NCI-H2196 (cell line): ENCODE measurements around the gene RNF125.
A peak's percentile ranks its signal among the peaks of the same experiment; 100 is the strongest.
"Not testable (repeated sequence)": the region's sequence is repeated elsewhere in the genome, so short reads cannot be mapped to it uniquely, and the experiment has no call there.

Experiments used
- DNase-seq: peaks from one replicate; lab custom pipeline; 2025; ENCODE audit not compliant: unreplicated experiment; lab: John Stamatoyannopoulos, UW

The RNF125 gene

DNA sequence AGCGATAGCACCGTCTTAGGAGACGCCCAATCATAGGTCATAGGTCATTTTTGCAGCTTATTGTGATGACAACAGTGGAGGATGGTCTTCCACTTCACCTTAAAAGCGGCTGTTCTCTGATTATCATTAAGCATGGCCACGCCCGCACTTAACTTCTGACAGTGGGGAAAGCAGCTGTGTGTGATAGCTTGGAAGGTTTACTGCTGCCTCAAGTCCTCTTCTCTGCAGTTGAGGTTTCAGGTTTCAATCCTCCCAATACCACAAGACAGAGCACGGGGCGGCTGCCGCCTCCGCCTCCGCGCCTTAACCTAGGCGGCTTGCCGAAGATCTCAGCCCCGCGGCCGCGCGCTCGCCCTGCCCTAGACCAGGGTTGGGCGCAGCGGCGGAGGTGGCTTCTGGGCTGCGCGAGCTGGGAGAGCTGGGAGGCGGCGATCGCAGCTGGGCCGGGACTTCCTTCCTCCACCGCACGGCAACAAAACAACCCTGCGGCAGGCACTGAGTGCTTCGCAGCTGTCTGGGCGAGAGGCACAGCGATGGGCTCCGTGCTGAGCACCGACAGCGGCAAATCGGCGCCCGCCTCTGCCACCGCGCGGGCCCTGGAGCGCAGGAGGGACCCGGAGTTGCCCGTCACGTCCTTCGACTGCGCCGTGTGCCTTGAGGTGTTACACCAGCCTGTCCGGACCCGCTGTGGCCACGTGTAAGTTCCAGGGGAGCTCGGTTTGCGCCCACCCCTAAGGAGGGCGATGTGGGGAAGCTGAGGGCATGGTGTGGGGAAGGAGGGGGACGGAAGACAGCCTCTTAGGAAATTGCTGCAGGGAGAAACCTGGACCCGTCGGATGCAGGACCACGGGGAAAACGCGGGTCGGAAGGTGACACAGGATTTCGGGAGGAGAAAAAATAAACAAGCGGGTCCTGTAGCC lies at the start of gene RNF125:
Gene RNF125, plus strand, starts transcription at position 495 of the 920 bp plus-strand sequence. Its CDS starts 39 bp downstream, at position 534.
- peak; percentile 51 for DNase-seq

DNA sequence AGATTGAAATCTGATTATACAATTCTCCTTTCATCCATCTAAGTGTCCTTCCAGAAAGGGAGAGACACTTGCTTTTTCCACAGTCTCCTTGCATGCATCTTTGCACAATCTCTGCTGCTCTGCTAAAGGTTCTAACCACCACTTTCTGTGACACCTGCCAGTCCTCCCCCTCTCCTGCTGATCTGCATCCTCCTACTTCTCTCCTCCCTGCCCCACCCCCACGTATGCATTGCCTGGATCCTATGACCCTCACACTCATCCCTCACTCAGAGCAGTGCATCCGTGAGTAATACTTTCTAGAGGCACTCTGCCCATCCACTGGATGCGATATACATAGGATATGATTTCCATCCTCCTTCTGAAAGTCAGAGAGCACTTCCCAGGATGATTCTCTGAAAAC lies 48.0 kb upstream of the RNF125 start:
- DNase-seq = no peak

DNA sequence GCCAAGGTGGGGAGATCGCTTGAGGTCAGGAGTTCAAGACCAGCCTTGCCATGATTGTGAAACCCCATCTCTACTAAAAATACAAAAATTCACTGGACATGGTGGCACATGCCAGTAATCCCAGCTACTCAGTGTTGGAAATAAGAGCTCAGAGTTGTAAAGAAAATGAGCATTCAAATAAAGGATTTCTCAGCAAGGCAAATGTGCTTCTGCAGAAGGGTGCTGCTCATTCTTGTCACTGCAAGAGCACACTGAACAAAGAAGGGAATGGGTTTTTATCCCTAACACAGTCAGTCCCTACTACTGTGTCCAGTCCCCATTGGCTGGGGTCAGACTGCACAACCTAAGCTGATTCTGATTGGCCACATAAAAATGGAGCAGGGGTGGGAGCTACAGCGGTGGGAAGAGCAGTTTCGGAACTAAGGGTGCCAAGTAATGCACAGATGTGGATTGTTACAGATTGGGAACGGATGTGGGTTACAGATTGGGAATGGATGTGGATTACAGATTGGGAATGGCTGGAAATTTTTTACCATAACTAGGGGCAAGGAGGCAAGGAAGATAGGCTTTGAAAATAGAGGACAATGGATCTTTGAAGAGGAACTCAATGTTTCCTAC lies 44.6 kb upstream of the RNF125 start:
- DNase-seq = no peak

DNA sequence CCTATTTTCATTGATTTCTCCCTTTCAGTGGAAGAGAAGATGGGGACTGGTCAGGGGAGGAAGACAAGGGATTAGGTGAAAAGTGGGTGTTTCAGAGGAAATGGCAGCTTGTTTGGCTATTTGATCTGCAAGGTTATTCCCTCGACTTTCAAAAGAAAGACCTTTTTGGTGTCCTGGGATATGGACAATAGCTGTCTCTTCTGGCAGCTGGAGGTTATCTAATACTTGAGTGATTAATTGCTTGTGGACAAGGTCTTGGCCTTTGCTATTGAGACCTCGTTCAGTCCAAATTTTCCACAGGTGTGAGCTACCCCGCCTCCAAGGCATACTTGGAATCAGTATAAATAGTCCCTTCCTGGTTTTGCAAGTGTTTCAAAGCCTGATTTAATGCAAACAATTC lies 42.4 kb upstream of the RNF125 start:
- no peak for DNase-seq

DNA sequence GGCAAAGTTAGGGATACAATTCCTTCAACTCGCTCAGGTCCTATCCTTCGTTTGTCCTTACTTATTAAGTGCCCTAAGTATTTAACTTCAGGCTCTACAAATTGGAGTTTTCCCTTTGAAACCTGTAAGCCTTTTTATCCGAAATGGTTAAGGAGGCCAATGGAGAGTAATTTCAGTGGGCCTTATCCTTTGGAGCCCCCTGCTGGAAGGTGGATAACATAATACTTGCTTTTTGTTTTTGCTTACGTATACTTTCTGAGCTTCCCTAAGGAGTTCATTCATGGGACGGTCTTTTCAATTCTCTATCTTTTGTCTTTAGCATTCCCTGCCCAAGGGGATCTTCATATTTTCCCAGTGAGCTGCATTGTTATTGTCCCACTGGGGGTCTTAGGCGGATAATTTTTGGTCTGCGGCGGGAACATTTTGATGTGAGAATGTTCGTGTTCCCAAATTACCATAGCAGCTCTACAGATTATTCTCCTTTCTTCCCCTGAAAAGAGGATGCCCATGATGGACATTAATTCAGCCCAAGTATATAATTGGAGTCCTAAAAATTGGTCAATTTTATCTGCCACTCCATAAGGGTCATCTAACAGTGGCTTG lies 41.3 kb upstream of the RNF125 start:
- DNase-seq = no peak

DNA sequence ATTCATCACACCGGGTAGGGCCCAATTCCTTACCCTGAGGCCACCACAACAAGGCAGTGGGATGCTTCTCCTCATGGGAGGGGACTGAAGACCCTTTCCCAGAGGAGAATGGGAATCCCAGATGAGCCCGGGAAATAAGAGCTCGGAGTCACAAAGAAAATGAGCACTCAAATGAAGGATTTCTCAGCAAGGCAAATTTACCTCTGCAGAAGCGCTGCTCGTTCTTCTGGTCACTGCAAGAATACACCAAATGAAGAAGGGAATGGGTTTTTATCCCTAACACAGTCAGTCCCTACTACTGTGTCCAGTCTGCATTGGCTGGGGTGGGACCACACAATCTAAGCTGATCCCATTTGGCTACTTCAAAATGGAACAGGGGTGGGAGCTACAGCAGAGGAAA lies 40.0 kb upstream of the RNF125 start:
- no peak for DNase-seq

DNA sequence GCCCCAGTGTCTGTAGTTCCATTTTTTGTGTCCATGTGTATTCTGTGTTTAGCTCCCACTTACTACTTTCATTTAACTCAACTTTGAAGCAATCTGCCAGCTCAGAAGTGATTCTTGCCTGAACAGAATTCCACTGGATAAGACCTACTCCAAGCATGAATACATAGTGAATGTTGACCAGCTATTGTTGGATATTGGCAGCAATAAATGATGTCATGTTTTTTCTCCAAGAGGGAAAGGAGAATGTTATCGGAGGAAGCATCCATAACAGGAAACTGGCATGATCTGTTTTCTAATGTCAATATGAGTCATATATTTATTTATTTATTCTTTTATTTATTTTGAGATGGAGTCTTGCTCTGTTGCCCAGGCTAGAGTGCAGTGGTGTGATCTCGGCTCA lies 38.9 kb upstream of the RNF125 start:
- DNase-seq = no peak

DNA sequence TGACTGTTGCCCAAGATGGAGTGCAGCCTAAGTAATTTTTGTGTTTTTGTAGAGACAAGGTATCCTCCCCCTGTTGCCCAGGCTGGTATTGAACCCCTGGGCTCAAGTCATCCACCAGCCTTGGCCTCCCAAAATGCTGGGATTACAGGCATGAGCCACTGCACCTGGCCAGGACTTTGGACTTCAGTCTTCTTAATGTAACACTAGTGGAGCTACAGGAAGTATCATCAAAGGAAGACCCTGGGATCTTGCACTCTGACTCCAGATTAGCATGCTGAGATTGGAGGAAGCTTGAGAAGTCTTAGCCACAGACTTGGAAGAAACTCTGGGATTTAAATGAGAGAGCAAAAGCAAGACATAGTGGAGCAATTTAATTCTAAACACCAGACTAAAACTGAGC lies 37.8 kb upstream of the RNF125 start:
- DNase-seq = no peak

DNA sequence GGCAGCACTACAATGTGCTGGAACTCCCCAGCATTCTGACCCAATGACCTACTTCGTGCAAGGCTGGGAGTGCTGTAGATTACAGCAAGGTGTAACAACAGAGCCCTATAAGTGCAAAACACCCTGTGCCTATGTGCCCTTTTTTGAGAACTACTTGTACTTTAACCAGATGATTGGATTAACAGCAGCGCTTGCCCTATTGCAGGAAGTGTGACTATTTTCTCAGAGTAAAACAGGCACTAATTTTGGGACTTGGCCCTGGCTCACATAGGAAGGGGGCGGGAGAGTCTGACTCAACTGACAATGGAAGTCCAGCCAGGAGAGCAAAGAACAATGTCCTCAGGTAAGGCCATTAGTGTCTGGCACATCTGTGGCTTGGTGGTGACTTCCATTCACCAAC lies 35.6 kb upstream of the RNF125 start:
- DNase-seq = no peak

DNA sequence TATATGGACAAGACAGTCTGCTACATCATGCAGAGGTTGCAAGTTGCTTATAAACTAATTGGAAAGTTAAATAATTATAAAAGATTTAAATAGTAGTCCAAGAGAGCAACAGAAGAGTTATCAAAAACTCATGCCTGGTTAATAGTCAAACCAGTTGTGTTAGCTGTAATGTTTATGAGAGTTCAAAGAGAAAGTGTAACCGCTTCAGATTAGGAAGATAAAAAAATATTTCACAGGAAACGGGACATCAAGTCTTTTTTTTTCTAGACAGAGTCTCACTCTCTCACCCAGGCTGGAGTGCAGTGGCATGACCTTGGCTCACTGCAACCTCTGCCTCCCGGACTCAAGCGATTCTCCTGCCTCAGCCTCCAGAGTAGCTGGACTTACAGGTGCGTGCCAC lies 34.6 kb upstream of the RNF125 start:
- no peak for DNase-seq

DNA sequence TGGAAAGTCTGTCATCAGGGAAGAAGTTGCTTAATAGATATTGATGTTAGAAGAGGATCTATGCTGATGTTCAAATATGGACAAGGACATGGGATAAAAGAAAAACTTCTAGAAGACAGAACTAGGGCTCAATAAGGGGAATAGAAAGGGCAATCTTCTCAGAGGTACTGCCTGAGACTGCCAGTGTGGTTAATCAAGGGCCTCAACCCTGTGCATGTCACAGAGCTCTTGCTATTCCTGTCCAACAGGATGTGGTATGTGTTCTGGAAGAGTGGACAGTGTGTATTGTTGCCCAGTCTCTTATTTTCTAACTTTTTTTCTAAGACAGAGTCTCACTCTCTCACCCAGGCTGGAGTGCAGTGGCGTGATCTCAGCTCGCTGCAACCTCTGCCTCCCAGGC lies 27.8 kb upstream of the RNF125 start:
- DNase-seq = no peak

DNA sequence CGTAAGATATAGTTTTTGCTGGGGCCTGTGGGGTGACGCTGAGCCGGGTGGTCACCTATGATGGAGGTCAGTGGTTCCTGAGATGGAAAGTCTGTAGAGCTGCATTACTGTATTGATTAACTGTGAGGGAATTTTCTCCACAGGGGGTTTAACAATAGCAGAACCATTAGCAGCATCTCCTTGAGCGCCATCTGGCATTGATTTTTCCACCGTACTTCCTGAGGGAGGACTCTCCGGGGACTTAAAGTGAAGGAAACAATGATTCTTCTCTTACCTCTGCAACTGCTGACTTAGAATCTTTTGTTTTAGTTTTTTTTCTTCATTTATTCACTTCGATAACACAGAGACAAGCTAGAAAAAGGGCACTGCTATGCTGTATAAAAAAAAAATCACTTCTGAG lies 22.6 kb upstream of the RNF125 start:
- no peak for DNase-seq

DNA sequence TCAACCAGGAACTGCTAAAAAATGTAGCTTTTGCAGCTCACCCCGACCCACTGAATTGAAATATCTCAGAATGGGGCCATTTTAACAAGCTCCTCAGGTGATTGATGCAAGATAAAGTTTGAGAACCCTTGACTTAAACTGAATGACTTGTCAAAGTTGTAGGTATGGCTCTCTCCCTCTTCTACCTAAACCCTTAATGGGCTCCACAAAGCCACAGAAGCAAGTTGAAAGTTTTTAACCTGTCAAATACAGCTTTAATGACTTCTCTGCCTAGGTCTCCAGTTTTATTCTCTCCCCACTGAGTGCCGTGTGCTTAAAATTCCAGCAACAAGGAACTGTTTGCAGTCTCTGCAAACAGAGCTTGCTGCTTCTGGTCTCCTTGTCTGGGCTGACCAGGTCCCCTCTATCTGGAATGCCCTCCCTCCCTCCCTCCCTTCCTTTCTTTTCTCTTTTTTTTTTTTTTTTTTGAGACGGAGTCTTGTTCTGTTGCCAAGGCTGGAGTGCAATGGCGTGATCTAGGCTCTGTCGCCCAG lies 19.7 kb upstream of the RNF125 start:
- DNase-seq = no peak

DNA sequence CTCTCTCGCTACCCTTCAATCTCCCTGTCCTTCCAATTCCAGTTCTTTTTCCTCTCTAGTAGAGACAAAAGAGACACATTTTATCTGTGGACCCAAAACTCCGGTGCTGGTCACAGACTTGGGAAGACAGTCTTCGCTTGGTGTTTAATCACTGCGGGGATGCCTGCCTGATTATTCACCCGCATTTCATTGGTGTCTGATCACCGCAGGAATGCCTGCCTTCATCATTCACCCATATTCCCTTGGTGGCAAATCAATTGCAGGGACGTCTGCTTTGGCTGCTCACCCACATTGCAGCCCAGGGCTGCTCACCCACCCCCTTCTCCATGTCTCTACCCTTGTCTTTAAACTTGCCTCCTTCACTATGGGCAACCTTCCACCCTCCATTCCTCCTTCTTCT lies 17.5 kb upstream of the RNF125 start:
- DNase-seq = not testable (repeated sequence)

DNA sequence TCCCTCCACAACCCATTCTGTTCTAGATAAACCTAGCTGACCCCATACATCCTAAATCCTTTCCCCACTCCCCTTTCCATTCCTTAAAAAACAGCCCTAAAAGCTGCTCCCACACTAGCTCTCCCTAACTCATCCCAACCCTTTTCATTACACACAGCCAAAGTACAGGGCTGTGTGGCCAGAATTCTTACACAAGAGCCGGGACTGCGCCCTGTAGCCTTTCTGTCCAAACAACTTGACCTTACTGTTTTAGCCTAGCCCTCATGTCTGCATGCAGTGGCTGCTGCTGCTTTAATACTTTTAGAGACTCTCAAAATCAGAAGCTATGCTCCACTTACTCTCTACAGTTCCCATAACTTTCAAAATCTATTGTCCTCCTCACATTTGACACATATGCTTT lies 14.8 kb upstream of the RNF125 start:
- DNase-seq = not testable (repeated sequence)

DNA sequence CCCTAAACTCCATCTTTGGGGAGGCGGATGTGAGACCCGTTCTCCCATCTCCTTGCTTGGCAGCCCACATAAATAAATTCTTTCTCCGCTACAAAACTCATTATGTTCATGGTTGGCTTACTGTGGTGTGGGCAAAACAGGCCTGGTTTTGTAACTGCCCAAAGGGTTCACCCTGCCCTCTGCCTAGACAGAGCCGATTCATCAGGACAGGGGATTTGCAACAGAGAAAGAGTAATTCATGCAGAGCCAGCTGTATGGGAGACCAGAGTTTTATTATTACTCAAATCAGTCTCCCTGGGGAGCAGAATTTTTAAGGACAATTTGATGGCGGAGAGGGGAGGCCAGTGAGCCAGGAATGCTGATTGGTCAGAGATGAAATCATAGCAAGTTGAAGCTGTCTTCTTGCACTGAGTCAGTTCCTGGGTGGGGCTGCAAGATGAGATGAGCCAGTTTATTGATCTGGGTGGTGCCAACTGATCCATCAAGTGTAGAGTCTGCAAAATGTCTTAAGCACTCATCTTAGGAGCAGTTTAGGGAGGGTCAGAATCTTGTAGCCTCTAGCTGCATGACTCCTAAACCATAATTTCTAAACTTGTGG lies 8.4 kb upstream of the RNF125 start:
- no peak for DNase-seq

DNA sequence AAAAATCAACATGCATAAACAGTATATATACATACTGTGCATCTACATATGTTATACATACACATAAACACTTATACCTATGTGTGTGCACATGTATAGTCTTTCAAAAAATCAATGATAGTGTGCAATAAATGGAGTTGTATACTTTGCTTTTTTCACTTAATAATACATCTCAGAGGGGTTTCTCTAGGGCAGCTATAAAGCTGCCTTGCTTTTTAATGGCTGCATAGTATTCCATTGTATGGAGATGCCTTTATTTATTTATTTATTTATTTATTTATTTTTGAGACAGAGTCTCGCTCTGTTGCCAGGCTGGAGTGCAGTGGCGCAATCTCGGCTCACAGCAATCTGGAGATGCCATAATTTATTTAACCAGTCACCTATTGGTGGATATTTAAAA lies 7.4 kb upstream of the RNF125 start:
- DNase-seq = no peak

DNA sequence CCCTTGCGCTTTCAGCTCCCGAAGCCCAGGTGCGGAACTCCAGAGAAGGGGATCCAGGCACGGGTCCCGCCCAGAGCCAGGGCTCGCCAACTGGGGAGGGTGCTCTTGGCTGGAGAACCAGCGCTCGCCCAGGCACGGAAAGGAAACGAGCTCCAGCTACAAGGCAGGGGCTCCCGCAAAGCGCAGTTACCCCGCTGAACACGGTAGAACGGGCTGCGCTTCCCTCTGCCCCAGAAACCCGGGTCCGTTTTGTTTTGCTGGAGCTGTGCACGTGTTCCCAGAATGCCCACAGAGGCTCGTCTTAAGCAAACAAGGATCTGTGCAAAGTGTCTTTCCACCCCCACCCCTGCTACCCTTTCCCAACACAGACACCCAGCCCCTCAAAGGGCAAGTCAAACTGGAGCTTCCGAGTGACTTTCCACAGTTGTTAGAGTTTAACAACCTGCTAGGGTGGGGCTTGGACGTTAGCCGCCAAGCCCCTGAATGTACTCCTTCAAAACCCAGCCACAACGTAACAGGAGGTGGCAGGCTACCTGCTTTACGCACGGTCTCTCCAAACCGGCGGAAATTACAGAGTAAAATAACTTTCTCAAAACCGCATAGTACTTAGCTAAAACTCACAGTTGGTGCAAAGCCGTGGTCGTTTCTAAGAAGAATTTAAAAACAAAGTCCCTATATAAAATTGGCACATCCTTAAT lies 775 bp downstream of the RNF125 start:
- DNase-seq = no peak

DNA sequence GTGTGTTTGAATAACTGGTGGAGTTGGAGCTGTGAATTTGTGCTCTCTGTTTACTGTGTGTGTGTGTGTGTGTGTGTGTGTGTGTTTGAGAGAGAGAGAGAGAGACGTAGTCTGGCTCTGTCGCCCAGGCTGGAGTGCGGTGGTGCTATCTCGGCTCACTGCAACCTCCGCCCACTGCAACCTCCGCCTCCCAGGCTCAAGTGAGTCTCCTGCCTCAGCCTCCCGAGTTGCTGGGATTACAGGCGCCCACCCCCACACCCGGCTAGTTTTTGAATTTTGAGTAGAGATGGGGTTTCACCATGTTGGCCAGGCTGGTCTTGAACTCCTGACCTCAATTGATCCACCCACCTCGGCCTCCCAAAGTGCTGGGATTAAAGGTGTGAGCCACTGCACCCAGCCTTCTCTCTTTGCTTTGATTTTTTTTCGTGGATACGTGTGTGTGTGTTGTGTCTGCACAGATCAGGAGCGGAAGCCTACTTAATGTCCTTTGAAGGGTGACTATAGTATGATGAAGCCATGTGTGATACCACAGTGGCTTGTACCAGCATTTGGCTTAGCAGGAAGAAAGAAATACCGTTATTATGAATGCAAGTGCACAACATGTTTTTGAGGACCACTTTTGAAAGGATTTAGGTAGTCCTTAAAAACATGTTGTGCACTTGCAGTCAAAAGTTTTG lies 1.5 kb downstream of the RNF125 start:
- not testable (repeated sequence) for DNase-seq
